GM23338 (cell line): ENCODE measurements around the gene AP1B1. TPM values are rescaled to one million over a fixed set of nuclear protein-coding genes. Genes with fewer than 3 reads are reported as not detected.
A peak's percentile ranks its signal among the peaks of the same experiment; 100 is the strongest.

Experiments
- ATAC-seq: fragments of 200-7000 bp; cut with Tn5 transposase; 3 replicates; pipeline ENCODE4 v1.9.1; 2020
- DNase-seq: peaks from one replicate; pipeline ENCODE4 v3.0.0-alpha.2; 2015; ENCODE audit warnings: low spot score
- H2AFZ ChIP-seq: fragments of 200-600 bp; sonication (generic); 2 replicates; pipeline ENCODE4 v1.8.0; 2016; ENCODE audit warnings: antibody characterized with exemption, mild to moderate bottlenecking, moderate library complexity
- H3F3A ChIP-seq: fragments of 200-600 bp; sonication (generic); replicated peaks from 2 replicates; pipeline ENCODE4 v1.8.0; 2017; ENCODE audit warnings: antibody characterized with exemption, mixed run types, low read depth
- H3K27ac ChIP-seq: fragments of 200-600 bp; sonication (generic); 2 replicates; pipeline ENCODE4 v1.6.1; 2016; ENCODE audit warnings: low read depth
- H3K27me3 ChIP-seq: fragments of 200-600 bp; sonication (generic); 2 replicates; pipeline ENCODE4 v1.8.0; 2016; ENCODE audit warnings: mild to moderate bottlenecking, mixed run types, moderate library complexity; ENCODE audit not compliant: insufficient read depth
- H3K36me3 ChIP-seq: fragments of 200-600 bp; sonication (generic); 2 replicates; pipeline ENCODE4 v1.8.0; 2016; ENCODE audit warnings: mild to moderate bottlenecking; ENCODE audit not compliant: insufficient read depth
- H3K4me1 ChIP-seq: fragments of 200-600 bp; sonication (generic); 2 replicates; pipeline ENCODE4 v1.8.0; 2016; ENCODE audit warnings: mild to moderate bottlenecking, moderate library complexity; ENCODE audit not compliant: insufficient read depth
- H3K4me2 ChIP-seq: fragments of 200-600 bp; sonication (generic); 2 replicates; pipeline ENCODE4 v1.7.1; 2017; ENCODE audit warnings: mixed run types
- H3K4me3 ChIP-seq: fragments of 200-600 bp; sonication (generic); 2 replicates; pipeline ENCODE4 v1.6.1; 2016; ENCODE audit warnings: mixed run types
- H3K79me2 ChIP-seq: fragments of 200-600 bp; sonication (generic); replicated peaks from 2 replicates; pipeline ENCODE4 v1.8.0; 2017; ENCODE audit warnings: mild to moderate bottlenecking; ENCODE audit not compliant: insufficient read depth
- H3K9me2 ChIP-seq: fragments of 200-600 bp; sonication (generic); 2 replicates; pipeline ENCODE4 v1.8.0; 2017; ENCODE audit not compliant: insufficient read depth
- H4K20me1 ChIP-seq: fragments of 200-600 bp; sonication (generic); replicated peaks from 2 replicates; pipeline ENCODE4 v1.8.0; 2017; ENCODE audit warnings: mild to moderate bottlenecking; ENCODE audit not compliant: insufficient read depth
- H3K27ac Mint-ChIP-seq: 2 replicates; pipeline ENCODE4 v1.8.0; 2020; ENCODE audit warnings: inconsistent platforms, mild to moderate bottlenecking, moderate library complexity, mixed read lengths
- H3K27me3 Mint-ChIP-seq: 3 replicates; pipeline ENCODE4 v1.8.0; 2022; ENCODE audit warnings: low read depth, mild to moderate bottlenecking, moderate library complexity, mixed read lengths, inconsistent platforms; ENCODE audit not compliant: insufficient read depth, poor library complexity
- H3K36me3 Mint-ChIP-seq: 3 replicates; pipeline ENCODE4 v1.8.0; 2021; ENCODE audit warnings: low read depth, mild to moderate bottlenecking, inconsistent platforms, moderate library complexity, mixed read lengths
- H3K4me1 Mint-ChIP-seq: 3 replicates; pipeline ENCODE4 v1.8.0; 2020; ENCODE audit warnings: mild to moderate bottlenecking, inconsistent platforms, mixed read lengths
- H3K4me3 Mint-ChIP-seq: 3 replicates; pipeline ENCODE4 v1.8.0; 2021; ENCODE audit warnings: moderate library complexity, mild to moderate bottlenecking, inconsistent platforms, mixed read lengths
- H3K9me3 Mint-ChIP-seq: 3 replicates; pipeline ENCODE4 v1.8.0; 2020; ENCODE audit warnings: moderate library complexity, mild to moderate bottlenecking, inconsistent platforms, mixed read lengths
- ETS1 ChIP-seq: IDR thresholded peaks from 2 replicates; pipeline ENCODE4 v1.6.1; 2016; ENCODE audit warnings: antibody characterized with exemption
- EZH2 ChIP-seq: fragments of 200-600 bp; sonication (generic); IDR thresholded peaks from one replicate; pipeline ENCODE4 v1.8.0; 2017; ENCODE audit warnings: antibody characterized with exemption, mild to moderate bottlenecking, low read depth; ENCODE audit not compliant: unreplicated experiment
- EZH2phosphoT487 ChIP-seq: fragments of 200-600 bp; sonication (generic); IDR thresholded peaks from one replicate; pipeline ENCODE4 v1.8.1; 2018; ENCODE audit warnings: antibody characterized with exemption; ENCODE audit not compliant: unreplicated experiment
- POLR2AphosphoS5 ChIP-seq: IDR thresholded peaks from 2 replicates; pipeline ENCODE4 v1.6.1; 2016; ENCODE audit warnings: antibody characterized with exemption, low read depth
- REST ChIP-seq: IDR thresholded peaks from one replicate; pipeline ENCODE4 v1.6.1; 2018; ENCODE audit warnings: antibody characterized with exemption; ENCODE audit not compliant: unreplicated experiment
- ZNF114 ChIP-seq: fragments of 250-450 bp; sonication (Bioruptor Pico); IDR thresholded peaks from 2 replicates; pipeline ENCODE4 v1.5.0; 2020; ENCODE audit warnings: mild to moderate bottlenecking, moderate library complexity
- polyA plus RNA-seq: library from polyadenylated mRNA; unstranded; fragments of >200 nt; fragmentation: Nextera tagmentation; extraction: Ambion mirVana; gene quantifications from 2 replicates; pipeline ENCODE4 v1.2.1, GENCODE V29; 2016
- total RNA-seq: library from RNA; depleted of rRNA; stranded (reverse); fragments of >200 nt; shearing (Covaris generic); gene quantifications from 2 replicates; pipeline ENCODE4 v1.2.3, GENCODE V29; 2014

The AP1B1 gene
- total and polyA plus RNA-seq, 2 experiments from 2014 or later: 19.5 to 74.4 TPM

- no peak overlapping the region for H3K27ac Mint-ChIP-seq
- peaks cover 29% of the 10 kb centered on the region for H3K4me1 Mint-ChIP-seq
- peaks cover 28% of the 10 kb centered on the region for H3K27me3 Mint-ChIP-seq
- Histone ChIP-seq H3K4me2 (no peak overlapping the region), H3K36me3 (peaks cover 27% of the 10 kb centered on the region), H3K27ac (no peak overlapping the region), H3K27me3 (no peaks in the 10 kb centered on the region), H4K20me1 (peaks cover 8% of the 10 kb centered on the region), H3K4me1 (peaks cover 10% of the 10 kb centered on the region; the same call in 1 of the 2 replicates), H3K4me3 (no peak overlapping the region), H2AFZ (no peak overlapping the region), H3K9me2 (no peaks in the 10 kb centered on the region), H3F3A (peaks cover 49% of the 10 kb centered on the region), H3K79me2 (0 out of 2 replicates have a peak, but pooled peaks cover under 1% of the 10 kb centered on the region)
- TF ChIP-seq ZNF114 (CRISPR knock-in tag): no peak
- no peak for TF ChIP-seq EZH2phosphoT487
- TF ChIP-seq REST: no peak
- TF ChIP-seq EZH2: no peak
- TF ChIP-seq ETS1: no peak
- ATAC-seq (no peak), DNase-seq (peak; percentile 21)
- no peak overlapping the region for H3K4me3 Mint-ChIP-seq
- peaks cover 36% of the 10 kb centered on the region for H3K36me3 Mint-ChIP-seq
- H3K9me3 Mint-ChIP-seq: no peaks in the 10 kb centered on the region; the same call in 2 of the 3 replicates
These were observed 85.5 kb downstream of the AP1B1 start for GRCh38 chr22:29302681-29303465.

GRCh38 chr22:29302402-29302680 is 86.0 kb downstream of the AP1B1 start:
- H2AFZ ChIP-seq: no peak overlapping the region
- Mint-ChIP-seq H3K4me3 (no peak overlapping the region), H3K36me3 (peaks cover 42% of the 10 kb centered on the region), H3K4me1 (peaks cover 26% of the 10 kb centered on the region), H3K27me3 (peaks cover 28% of the 10 kb centered on the region), H3K27ac (no peak overlapping the region), H3K9me3 (no peaks in the 10 kb centered on the region; the same call in 2 of the 3 replicates)
- H3K27me3 ChIP-seq: no peaks in the 10 kb centered on the region
- H3K27ac ChIP-seq: no peak overlapping the region
- no peak overlapping the region for H3K4me3 ChIP-seq
- H3F3A ChIP-seq: peaks cover 52% of the 10 kb centered on the region
- no peak for TF ChIP-seq POLR2AphosphoS5
- peaks cover 32% of the 10 kb centered on the region for H3K36me3 ChIP-seq
- H4K20me1 ChIP-seq: peaks cover 14% of the 10 kb centered on the region
- H3K4me2 ChIP-seq: no peak overlapping the region
- no peaks in the 10 kb centered on the region for H3K9me2 ChIP-seq
- H3K79me2 ChIP-seq: 0 out of 2 replicates have a peak, but pooled peaks cover 3% of the 10 kb centered on the region
- H3K4me1 ChIP-seq: peaks cover 10% of the 10 kb centered on the region; the same call in 1 of the 2 replicates
- DNase-seq (no peak), ATAC-seq (no peak)
